Measurements from ENCODE around the gene GNB1. TPM values are rescaled to one million over a fixed set of nuclear protein-coding genes. Genes with fewer than 3 reads are reported as not detected.

The GNB1 gene
- total and polyA plus RNA-seq, 2 of the 4 experiments (the other 2 are of a cell fraction), result 73.5 to 371 TPM

- Histone ChIP-seq H3K36me3 (ENCODE audit: control insufficient read depth, insufficient read depth, low read length) (peaks cover 69% of the 10 kb centered on the region), H2BK15ac (ENCODE audit: low read depth, low read length) (no peak overlapping the region), H3K9me3 (ENCODE audit: control insufficient read depth, insufficient read depth, low read length) (no peaks in the 10 kb centered on the region), H4K91ac (ENCODE audit: insufficient read depth, low read depth, low read length) (no peak overlapping the region), H2AK9ac (replicated peaks; ENCODE audit: low read depth, low read length, poor library complexity) (no peak overlapping the region), H3K79me1 (ENCODE audit: low read depth in 1 of 2, low read length in 2 of 2) (peaks cover 49 to 66% of the 10 kb centered on the region in 2 experiments), H2BK120ac (ENCODE audit: low read depth, low read length) (no peak overlapping the region), H3K27me3 (ENCODE audit: control insufficient read depth, insufficient read depth, low read length) (no peaks in the 10 kb centered on the region), H3K14ac (replicated peaks; ENCODE audit: low read depth, low read length) (no peak overlapping the region), H3K27ac (ENCODE audit: insufficient read depth, low read length) (no peak overlapping the region), H3K9ac (ENCODE audit: low read depth, low read length) (no peak overlapping the region), H2AFZ (replicated peaks; ENCODE audit: low read length, poor library complexity) (no peak overlapping the region), H3K4me2 (ENCODE audit: low read depth, low read length) (no peak overlapping the region), H3K18ac (ENCODE audit: low read depth, low read length) (no peak overlapping the region), H3K4me3 (ENCODE audit: insufficient read depth, low read depth, low read length) (no peak overlapping the region), H3K23ac (ENCODE audit: low read depth, low read length) (no peak overlapping the region), H3K4ac (ENCODE audit: low read depth, low read length) (no peak overlapping the region), H4K20me1 (ENCODE audit: insufficient read depth, low read length) (peaks cover 48% of the 10 kb centered on the region), H2AK5ac (ENCODE audit: low read depth, low read length) (no peak overlapping the region), H3K56ac (ENCODE audit: extremely low read depth, insufficient read depth, low read length) (no peak overlapping the region), H4K5ac (ENCODE audit: low read depth, low read length) (no peak overlapping the region), H2BK20ac (ENCODE audit: low read depth, low read length) (no peak overlapping the region), H4K8ac (ENCODE audit: low read depth in 2 of 2, low read length in 2 of 2) (no peak overlapping the region), H3K9me1 (ENCODE audit: insufficient read depth, low read length) (no peaks in the 10 kb centered on the region), H2BK5ac (ENCODE audit: low read depth, low read length, poor library complexity, severe bottlenecking) (no peak overlapping the region), H3K4me1 (ENCODE audit: control insufficient read depth, insufficient read depth, low read length) (no peaks in the 10 kb centered on the region; the same call in 1 of the 2 replicates)
- DNase-seq, result no peak
- no peak for ATAC-seq (ENCODE audit: low read depth)
- CTCF ChIA-PET, result no interaction called here
- intact Hi-C loops (cut with micrococcal nuclease) (loop anchor here (2.0 to 5.0 kb wide), 2 partner anchors 99 to 119 kb away; no protein-coding TSS in a partner anchor), dilution Hi-C loops (cut with HindIII; ENCODE audit: low sequenced_read_pairs, unreplicated experiment) (no loop called here), in situ Hi-C loops (cut with MboI; ENCODE audit: low sequenced_read_pairs) (loop anchor here (10.0 kb wide), 1 partner anchor 117 kb away; no protein-coding TSS in a partner anchor)
- BruUV-seq (replicated peaks), result no TSS peak
- WGBS, 2 experiments (ENCODE audit: extremely low coverage in 2 of 2, insufficient read length in 1 of 2), result no CpG with 5 or more reads among the region's 7 CpGs
- POLR2A ChIA-PET (ENCODE audit: unreplicated experiment), result interaction anchor here (0.5 kb wide), 1 partner anchor 117 kb away, joined by 6 read pairs; no protein-coding TSS in a partner anchor
- TF ChIP-seq POLR2A (IDR thresholded peaks at IDR 0.05; ENCODE audit: low read depth, low read length) (no peak), USF2 (IDR thresholded peaks at IDR 0.05; ENCODE audit: low read depth, low read length) (no peak), NFE2L2 (IDR thresholded peaks at IDR 0.05; ENCODE audit: low read depth, low read length) (no peak), CHD1 (IDR thresholded peaks at IDR 0.05; ENCODE audit: low read depth, low read length) (no peak), BHLHE40 (IDR thresholded peaks at IDR 0.05; ENCODE audit: low read depth, low read length) (no peak), RFX5 (IDR thresholded peaks at IDR 0.05; ENCODE audit: low read depth, low read length) (no peak), MXI1 (IDR thresholded peaks at IDR 0.05; ENCODE audit: borderline replicate concordance, low read depth, low read length) (no peak), RCOR1 (IDR thresholded peaks at IDR 0.05; ENCODE audit: insufficient replicate concordance, low read length) (no peak), MAFK (IDR thresholded peaks at IDR 0.05; ENCODE audit: low read depth, low read length) (no peak), CTCF (conservative IDR thresholded peaks at IDR 0.05; ENCODE audit: low read depth, low read length) (no peak), RAD21 (IDR thresholded peaks at IDR 0.05; ENCODE audit: low read length) (no peak), FOS (IDR thresholded peaks at IDR 0.05; ENCODE audit: low read depth, low read length) (no peak), CEBPB (IDR thresholded peaks at IDR 0.05; ENCODE audit: low read depth, low read length) (no peak), SMC3 (IDR thresholded peaks at IDR 0.05; ENCODE audit: low read depth, low read length) (no peak), ELK1 (IDR thresholded peaks at IDR 0.05; ENCODE audit: borderline replicate concordance, low read depth, low read length) (no peak)
Measured at GRCh38 chr1:1788136-1788535, 102.8 kb downstream of the GNB1 start.

Data from IMR-90 (cell line).